A673 (cell line): ENCODE data around the gene SLCO3A1. TPM values are rescaled to one million over a fixed set of nuclear protein-coding genes. Genes with fewer than 3 reads are reported as not detected.

Experiments
- BruUV-seq: library from RNA; stranded (reverse); fragments of 400-500 nt; replicated peaks from 2 replicates; lab custom pipeline; 2021; lab: Mats Ljungman, UMichigan
- CTCF ChIA-PET: fragments of 300-600 bp; sonication (Branson Sonifier 250); formaldehyde crosslinking; loops from one replicate; lab custom pipeline; 2022; ENCODE audit warnings: antibody characterized with exemption; lab: Charles Lee
- POLR2A ChIA-PET: fragments of 300-600 bp; sonication (Branson Sonifier 250); formaldehyde crosslinking; loops from one replicate; lab custom pipeline; 2022; ENCODE audit warnings: antibody characterized with exemption; ENCODE audit not compliant: low non-redundant PET; lab: Charles Lee
- DNase-seq: peaks from one replicate; pipeline ENCODE4 v3.0.0-alpha.2; 2015; ENCODE audit warnings: low spot score
- H3K27ac ChIP-seq: fragments of 200-600 bp; sonication (generic); 2 replicates; pipeline ENCODE4 v1.5.1; 2016; ENCODE audit warnings: mixed run types, low read depth, mild to moderate bottlenecking, mixed read lengths, antibody characterized with exemption, low read length; ENCODE audit not compliant: poor library complexity, severe bottlenecking
- H3K27me3 ChIP-seq: fragments of 200-600 bp; sonication (generic); replicated peaks from 2 replicates; pipeline ENCODE4 v1.6.1; 2017; ENCODE audit warnings: mixed run types, low read depth, mild to moderate bottlenecking, mixed read lengths, antibody characterized with exemption, low read length; ENCODE audit not compliant: insufficient read depth, poor library complexity
- H3K36me3 ChIP-seq: fragments of 200-600 bp; sonication (generic); 2 replicates; pipeline ENCODE4 v1.6.1; 2016; ENCODE audit warnings: mixed run types, mild to moderate bottlenecking, mixed read lengths, antibody characterized with exemption, low read length; ENCODE audit not compliant: insufficient read depth, poor library complexity, severe bottlenecking
- H3K4me1 ChIP-seq: fragments of 200-600 bp; sonication (generic); 2 replicates; pipeline ENCODE4 v1.6.1; 2017; ENCODE audit warnings: mixed run types, mild to moderate bottlenecking, mixed read lengths, antibody characterized with exemption, low read length; ENCODE audit not compliant: insufficient read depth, poor library complexity, severe bottlenecking
- H3K4me3 ChIP-seq: fragments of 200-600 bp; sonication (generic); 2 replicates; pipeline ENCODE4 v1.5.1; 2016; ENCODE audit warnings: low read depth, mixed run types, mild to moderate bottlenecking, mixed read lengths, low read length; ENCODE audit not compliant: poor library complexity, severe bottlenecking
- H3K9me3 ChIP-seq: fragments of 200-600 bp; sonication (generic); 2 replicates; pipeline ENCODE4 v1.6.1; 2016; ENCODE audit warnings: mixed run types, low read depth, mild to moderate bottlenecking, mixed read lengths, antibody characterized with exemption, low read length; ENCODE audit not compliant: poor library complexity, severe bottlenecking
- CTCF ChIP-seq: fragments of 300-800, 200-600 bp; sonication (generic); conservative IDR thresholded peaks from 2 replicates; pipeline ENCODE4 v1.5.1; 2017; ENCODE audit warnings: low read depth, mild to moderate bottlenecking, antibody characterized with exemption, low read length, moderate library complexity, mixed read lengths
- EZH2 ChIP-seq: fragments of 200-600 bp; sonication (generic); IDR thresholded peaks from 2 replicates; pipeline ENCODE4 v1.6.1; 2017; ENCODE audit warnings: borderline replicate concordance, low read depth, mild to moderate bottlenecking, mixed read lengths, antibody characterized with exemption, low read length; ENCODE audit not compliant: poor library complexity, severe bottlenecking
- intact Hi-C: fragments of 100-400 bp; cut with micrococcal nuclease; formaldehyde crosslinking; loops from one replicate; pipeline ENCODE4 v1.10.0; 2022; ENCODE audit not compliant: unreplicated experiment
- total RNA-seq: library from RNA; stranded (reverse); gene quantifications from 2 replicates; pipeline ENCODE4 v1.2.3, GENCODE V29; 2021

Gene SLCO3A1
- total RNA-seq, 1 experiment from 2014 or later = 16.6 TPM

GRCh38 chr15:91881569-91882297 lies 28.2 kb downstream of the SLCO3A1 start:
- Histone ChIP-seq H3K36me3 (no peaks in the 10 kb centered on the region), H3K27ac (no peak overlapping the region), H3K4me1 (no peaks in the 10 kb centered on the region), H3K27me3 (no peaks in the 10 kb centered on the region), H3K4me3 (no peak overlapping the region), H3K9me3 (no peaks in the 10 kb centered on the region)
- intact Hi-C loops = no loop called here
- TF ChIP-seq CTCF = no peak
- TF ChIP-seq EZH2 = no peak
- ChIA-PET POLR2A (no interaction called here), CTCF (no interaction called here)
- no TSS peak for BruUV-seq
- no peak for DNase-seq

- Histone ChIP-seq H3K4me3 (no peak overlapping the region), H3K9me3 (no peaks in the 10 kb centered on the region), H3K27ac (no peak overlapping the region), H3K36me3 (no peaks in the 10 kb centered on the region), H3K4me1 (no peaks in the 10 kb centered on the region), H3K27me3 (no peaks in the 10 kb centered on the region)
- DNase-seq = no peak
- POLR2A ChIA-PET = no interaction called here
- CTCF ChIA-PET = no interaction called here
- no peak for TF ChIP-seq EZH2
- no peak for TF ChIP-seq CTCF
- BruUV-seq = no TSS peak
- intact Hi-C loops = no loop called here
Measured at GRCh38 chr15:91882858-91883586, 29.5 kb downstream of the SLCO3A1 start.

GRCh38 chr15:91884606-91885005 lies 31.1 kb downstream of the SLCO3A1 start:
- CTCF ChIA-PET = no interaction called here
- intact Hi-C loops = no loop called here
- H3K36me3 ChIP-seq = no peaks in the 10 kb centered on the region
- H3K27me3 ChIP-seq = no peaks in the 10 kb centered on the region
- DNase-seq = no peak
- H3K4me3 ChIP-seq = no peak overlapping the region
- POLR2A ChIA-PET = interaction anchor here (0.7 kb wide), 1 partner anchor 8 kb away, joined by 3 read pairs; no protein-coding TSS in a partner anchor
- no peak for TF ChIP-seq CTCF
- no peak for TF ChIP-seq EZH2
- no peaks in the 10 kb centered on the region for H3K9me3 ChIP-seq
- no peak overlapping the region for H3K27ac ChIP-seq
- BruUV-seq = no TSS peak
- H3K4me1 ChIP-seq = no peaks in the 10 kb centered on the region
